Measurements from ENCODE around the gene ARHGEF12.

DNA sequence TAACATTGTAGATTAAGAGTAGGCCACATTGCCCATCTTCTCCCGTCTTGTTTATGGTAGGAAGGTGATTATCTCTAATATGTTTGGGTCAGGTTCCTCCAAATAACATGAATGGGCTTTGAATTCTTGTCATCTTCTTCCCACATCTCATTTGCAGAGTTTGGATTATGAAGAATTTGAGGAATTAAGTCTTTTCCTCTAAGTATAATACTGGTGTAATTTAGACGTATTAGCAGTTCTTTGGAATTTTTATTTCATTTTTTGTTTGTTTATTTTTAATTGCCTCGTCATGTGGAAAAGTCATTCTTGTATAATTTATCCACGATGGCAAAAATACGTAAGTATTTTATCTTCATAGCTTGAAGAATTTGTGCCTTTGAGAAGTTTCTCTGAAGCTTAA is 73.4 kb downstream of the ARHGEF12 start:
- TF ChIP-seq, protein P1, sequence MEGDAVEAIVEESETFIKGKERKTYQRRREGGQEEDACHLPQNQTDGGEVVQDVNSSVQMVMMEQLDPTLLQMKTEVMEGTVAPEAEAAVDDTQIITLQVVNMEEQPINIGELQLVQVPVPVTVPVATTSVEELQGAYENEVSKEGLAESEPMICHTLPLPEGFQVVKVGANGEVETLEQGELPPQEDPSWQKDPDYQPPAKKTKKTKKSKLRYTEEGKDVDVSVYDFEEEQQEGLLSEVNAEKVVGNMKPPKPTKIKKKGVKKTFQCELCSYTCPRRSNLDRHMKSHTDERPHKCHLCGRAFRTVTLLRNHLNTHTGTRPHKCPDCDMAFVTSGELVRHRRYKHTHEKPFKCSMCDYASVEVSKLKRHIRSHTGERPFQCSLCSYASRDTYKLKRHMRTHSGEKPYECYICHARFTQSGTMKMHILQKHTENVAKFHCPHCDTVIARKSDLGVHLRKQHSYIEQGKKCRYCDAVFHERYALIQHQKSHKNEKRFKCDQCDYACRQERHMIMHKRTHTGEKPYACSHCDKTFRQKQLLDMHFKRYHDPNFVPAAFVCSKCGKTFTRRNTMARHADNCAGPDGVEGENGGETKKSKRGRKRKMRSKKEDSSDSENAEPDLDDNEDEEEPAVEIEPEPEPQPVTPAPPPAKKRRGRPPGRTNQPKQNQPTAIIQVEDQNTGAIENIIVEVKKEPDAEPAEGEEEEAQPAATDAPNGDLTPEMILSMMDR (IDR thresholded peaks at IDR 0.05): no peak
- TF ChIP-seq EP300 (IDR thresholded peaks at IDR 0.05; ENCODE audit: low read depth) (no peak), POLR2A (IDR thresholded peaks at IDR 0.05) (no peak)

All from transverse colon (tissue), 3 donors.